Caco-2 (cell line): ENCODE measurements around the gene GUCY2C. TPM values are rescaled to one million over a fixed set of nuclear protein-coding genes. Genes with fewer than 3 reads are reported as not detected.

Source experiments
- BruUV-seq: library from RNA; stranded (reverse); fragments of 400-500 nt; replicated peaks from 2 replicates; lab custom pipeline; 2021; lab: Mats Ljungman, UMichigan
- CTCF ChIA-PET: fragments of 300-600 bp; sonication (Branson Sonifier 250); formaldehyde crosslinking; loops from one replicate; lab custom pipeline; 2022; ENCODE audit warnings: antibody characterized with exemption; lab: Charles Lee
- POLR2A ChIA-PET: fragments of 300-600 bp; sonication (Branson Sonifier 250); formaldehyde crosslinking; loops from one replicate; lab custom pipeline; 2022; ENCODE audit warnings: antibody characterized with exemption; lab: Charles Lee
- DNase-seq, 2 experiments: peaks; one replicate each; pipeline versions ENCODE4 v3.0.0 to v3.0.0-alpha.2; 2020 to 2022
- H3K27me3 ChIP-seq: replicated peaks from 2 replicates; pipeline ENCODE4 v1.6.0; 2011; ENCODE audit warnings: low read length; ENCODE audit not compliant: control insufficient read depth, insufficient read depth
- H3K36me3 ChIP-seq: 2 replicates; pipeline ENCODE4 v1.5.1; 2011; ENCODE audit warnings: low read length; ENCODE audit not compliant: control insufficient read depth, insufficient read depth
- H3K4me1 ChIP-seq: fragments of 250-450 bp; sonication (Bioruptor Pico); 2 replicates; pipeline ENCODE4 v1.5.1; 2020; ENCODE audit warnings: mild to moderate bottlenecking
- H3K4me3 ChIP-seq: 2 replicates; pipeline ENCODE4 v1.5.1; 2011; ENCODE audit warnings: low read depth, mild to moderate bottlenecking, control low read depth, low read length
- H3K9me3 ChIP-seq: fragments of 250-450 bp; sonication (Bioruptor Pico); 2 replicates; pipeline ENCODE4 v1.5.1; 2020; ENCODE audit warnings: mild to moderate bottlenecking, moderate library complexity
- H3K27ac Mint-ChIP-seq: one replicate; pipeline ENCODE4 v1.8.0; 2022; ENCODE audit warnings: mixed read lengths; ENCODE audit not compliant: unreplicated experiment
- H3K27me3 Mint-ChIP-seq: one replicate; pipeline ENCODE4 v1.8.0; 2022; ENCODE audit warnings: mixed read lengths; ENCODE audit not compliant: insufficient read depth, unreplicated experiment
- H3K36me3 Mint-ChIP-seq: one replicate; pipeline ENCODE4 v1.8.0; 2022; ENCODE audit warnings: mild to moderate bottlenecking, mixed read lengths; ENCODE audit not compliant: insufficient read depth, unreplicated experiment
- H3K4me1 Mint-ChIP-seq: one replicate; pipeline ENCODE4 v1.8.0; 2022; ENCODE audit warnings: low read depth, mixed read lengths; ENCODE audit not compliant: unreplicated experiment
- H3K4me3 Mint-ChIP-seq: one replicate; pipeline ENCODE4 v1.8.0; 2022; ENCODE audit warnings: mild to moderate bottlenecking, moderate library complexity, mixed read lengths; ENCODE audit not compliant: unreplicated experiment
- H3K9me3 Mint-ChIP-seq: one replicate; pipeline ENCODE4 v1.8.0; 2022; ENCODE audit warnings: mixed read lengths; ENCODE audit not compliant: unreplicated experiment
- intact Hi-C: fragments of 100-400 bp; cut with micrococcal nuclease; formaldehyde crosslinking; loops from one replicate; pipeline ENCODE4 v1.10.0; 2022; ENCODE audit not compliant: unreplicated experiment
- total RNA-seq: library from RNA; stranded (reverse); gene quantifications from 2 replicates; pipeline ENCODE4 v1.2.3, GENCODE V29; 2022
- TF ChIP-seq, protein P1 (sequence below), 2 experiments: fragments of 200-600 bp in 1 of 2; IDR thresholded peaks; 1 replicate in 1 of 2; 2 replicates in 1 of 2; pipeline versions ENCODE4 v1.5.1 to v1.8.0; 2011 to 2022; ENCODE audit warnings: antibody characterized with exemption in 1 of 2, control low read depth in 1 of 2, inconsistent platforms in 1 of 2, low read depth in 1 of 2, low read length in 1 of 2, mild to moderate bottlenecking in 1 of 2, moderate library complexity in 1 of 2; ENCODE audit not compliant: insufficient read depth in 1 of 2, severe bottlenecking in 1 of 2, unreplicated experiment in 1 of 2

The GUCY2C gene
- total RNA-seq, 1 experiment from 2014 or later = 2.4 TPM

DNA sequence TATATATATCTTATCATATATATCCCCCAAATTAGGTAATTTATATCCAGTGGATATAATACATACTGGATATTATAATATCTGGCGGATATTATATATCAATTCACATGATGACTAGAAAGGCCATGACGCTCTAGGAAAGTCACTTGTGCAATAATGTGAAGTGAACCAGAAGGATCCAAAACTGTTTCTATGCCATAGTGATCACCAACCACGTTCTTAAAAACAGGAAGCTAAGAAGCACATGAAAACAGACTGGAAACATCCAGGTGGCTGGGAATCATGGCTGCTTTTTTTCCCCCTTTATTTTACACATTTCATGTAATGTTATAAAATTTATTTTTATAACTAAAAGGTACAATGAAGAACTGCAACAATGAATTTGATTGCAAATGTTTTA is 1.4 kb downstream of the GUCY2C start:
- Histone ChIP-seq H3K36me3 (no peaks in the 10 kb centered on the region), H3K4me1 (no peaks in the 10 kb centered on the region), H3K4me3 (no peak overlapping the region), H3K27me3 (no peaks in the 10 kb centered on the region; the same call in 1 of the 2 replicates), H3K9me3 (no peaks in the 10 kb centered on the region)
- ChIA-PET CTCF (no interaction called here), POLR2A (no interaction called here)
- H3K9me3 Mint-ChIP-seq = no peaks in the 10 kb centered on the region
- TF ChIP-seq, protein P1, sequence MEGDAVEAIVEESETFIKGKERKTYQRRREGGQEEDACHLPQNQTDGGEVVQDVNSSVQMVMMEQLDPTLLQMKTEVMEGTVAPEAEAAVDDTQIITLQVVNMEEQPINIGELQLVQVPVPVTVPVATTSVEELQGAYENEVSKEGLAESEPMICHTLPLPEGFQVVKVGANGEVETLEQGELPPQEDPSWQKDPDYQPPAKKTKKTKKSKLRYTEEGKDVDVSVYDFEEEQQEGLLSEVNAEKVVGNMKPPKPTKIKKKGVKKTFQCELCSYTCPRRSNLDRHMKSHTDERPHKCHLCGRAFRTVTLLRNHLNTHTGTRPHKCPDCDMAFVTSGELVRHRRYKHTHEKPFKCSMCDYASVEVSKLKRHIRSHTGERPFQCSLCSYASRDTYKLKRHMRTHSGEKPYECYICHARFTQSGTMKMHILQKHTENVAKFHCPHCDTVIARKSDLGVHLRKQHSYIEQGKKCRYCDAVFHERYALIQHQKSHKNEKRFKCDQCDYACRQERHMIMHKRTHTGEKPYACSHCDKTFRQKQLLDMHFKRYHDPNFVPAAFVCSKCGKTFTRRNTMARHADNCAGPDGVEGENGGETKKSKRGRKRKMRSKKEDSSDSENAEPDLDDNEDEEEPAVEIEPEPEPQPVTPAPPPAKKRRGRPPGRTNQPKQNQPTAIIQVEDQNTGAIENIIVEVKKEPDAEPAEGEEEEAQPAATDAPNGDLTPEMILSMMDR (IDR thresholded peaks at IDR 0.05; ENCODE audit: insufficient read depth in 1 of 2, low read depth in 1 of 2, low read length in 1 of 2, severe bottlenecking in 1 of 2, unreplicated experiment in 1 of 2) = no peak
- H3K4me1 Mint-ChIP-seq = no peaks in the 10 kb centered on the region
- DNase-seq = no peak
- no peak overlapping the region for H3K27ac Mint-ChIP-seq
- intact Hi-C loops = no loop called here
- H3K27me3 Mint-ChIP-seq = no peaks in the 10 kb centered on the region
- H3K36me3 Mint-ChIP-seq = no peaks in the 10 kb centered on the region
- no TSS peak for BruUV-seq
- no peak overlapping the region for H3K4me3 Mint-ChIP-seq

DNA sequence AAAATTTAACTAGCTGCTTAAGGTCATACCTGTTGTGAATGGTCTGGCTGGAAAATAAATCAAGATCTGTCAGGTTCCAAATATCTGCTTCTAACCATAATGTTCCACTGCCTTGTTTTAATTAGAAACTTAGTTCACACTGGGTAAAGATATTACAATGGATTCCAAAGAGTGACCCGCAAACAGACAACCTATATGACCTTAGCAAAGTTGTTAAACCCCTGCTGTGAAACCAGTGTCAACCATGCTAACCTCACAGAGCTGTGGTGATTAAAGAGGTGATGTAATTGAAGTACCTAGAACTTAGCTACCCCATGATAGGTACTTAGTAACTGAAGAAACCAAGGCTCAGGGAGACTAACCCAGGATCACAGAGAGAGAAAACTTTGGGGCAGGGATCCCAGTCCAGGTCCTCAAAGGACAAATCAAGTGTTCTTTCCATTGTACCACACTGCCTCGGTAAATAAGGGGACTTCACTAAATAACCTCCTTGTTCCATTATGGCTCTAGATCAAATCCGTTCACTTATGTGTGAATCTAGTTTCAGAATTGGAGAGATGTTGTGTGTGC is 2.2 kb downstream of the GUCY2C start:
- H3K27ac Mint-ChIP-seq = no peak overlapping the region
- intact Hi-C loops = no loop called here
- Histone ChIP-seq H3K4me3 (no peak overlapping the region), H3K4me1 (no peaks in the 10 kb centered on the region), H3K36me3 (no peaks in the 10 kb centered on the region), H3K27me3 (no peaks in the 10 kb centered on the region; the same call in 1 of the 2 replicates), H3K9me3 (no peaks in the 10 kb centered on the region)
- H3K36me3 Mint-ChIP-seq = no peaks in the 10 kb centered on the region
- no peaks in the 10 kb centered on the region for H3K9me3 Mint-ChIP-seq
- ChIA-PET CTCF (no interaction called here), POLR2A (no interaction called here)
- no peak for DNase-seq
- no peak overlapping the region for H3K4me3 Mint-ChIP-seq
- TF ChIP-seq, protein P1 (IDR thresholded peaks at IDR 0.05; ENCODE audit: insufficient read depth in 1 of 2, low read depth in 1 of 2, low read length in 1 of 2, severe bottlenecking in 1 of 2, unreplicated experiment in 1 of 2) = no peak
- no TSS peak for BruUV-seq
- no peaks in the 10 kb centered on the region for H3K27me3 Mint-ChIP-seq
- H3K4me1 Mint-ChIP-seq = no peaks in the 10 kb centered on the region

DNA sequence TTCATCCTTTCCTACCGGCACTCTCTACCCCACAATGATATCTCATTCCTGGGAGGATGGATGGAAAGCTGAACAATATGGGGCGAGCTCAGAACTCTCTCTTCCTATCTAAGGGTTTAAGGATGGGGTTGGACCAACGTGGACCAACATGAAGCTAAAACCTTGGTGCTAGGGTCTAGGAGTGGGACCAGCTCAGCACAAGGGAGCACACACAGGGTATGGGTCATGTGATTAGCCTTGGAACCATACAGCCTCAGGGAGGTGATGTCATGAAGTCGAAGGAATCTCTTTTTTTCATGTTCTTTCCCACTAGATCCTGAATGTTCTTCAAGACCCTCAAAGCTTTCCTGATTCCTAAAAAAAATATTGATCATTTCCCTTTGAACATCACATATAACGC is 3.3 kb downstream of the GUCY2C start:
- BruUV-seq = no TSS peak
- Mint-ChIP-seq H3K27me3 (no peaks in the 10 kb centered on the region), H3K4me3 (no peak overlapping the region), H3K9me3 (no peaks in the 10 kb centered on the region), H3K4me1 (no peaks in the 10 kb centered on the region), H3K36me3 (no peaks in the 10 kb centered on the region), H3K27ac (no peak overlapping the region)
- intact Hi-C loops = no loop called here
- TF ChIP-seq, protein P1 (IDR thresholded peaks at IDR 0.05; ENCODE audit: insufficient read depth in 1 of 2, low read depth in 1 of 2, low read length in 1 of 2, severe bottlenecking in 1 of 2, unreplicated experiment in 1 of 2) = no peak
- Histone ChIP-seq H3K4me3 (no peak overlapping the region), H3K9me3 (no peaks in the 10 kb centered on the region), H3K4me1 (no peaks in the 10 kb centered on the region), H3K36me3 (no peaks in the 10 kb centered on the region), H3K27me3 (no peaks in the 10 kb centered on the region; the same call in 1 of the 2 replicates)
- CTCF ChIA-PET = no interaction called here
- POLR2A ChIA-PET = no interaction called here
- no peak for DNase-seq
